ENCODE results near the gene NAA10.

The NAA10 gene

GRCh38 chrX:153947009-153947769 is 12.4 kb upstream of the NAA10 start:
- peak; percentile 78 for DNase-seq

DNA sequence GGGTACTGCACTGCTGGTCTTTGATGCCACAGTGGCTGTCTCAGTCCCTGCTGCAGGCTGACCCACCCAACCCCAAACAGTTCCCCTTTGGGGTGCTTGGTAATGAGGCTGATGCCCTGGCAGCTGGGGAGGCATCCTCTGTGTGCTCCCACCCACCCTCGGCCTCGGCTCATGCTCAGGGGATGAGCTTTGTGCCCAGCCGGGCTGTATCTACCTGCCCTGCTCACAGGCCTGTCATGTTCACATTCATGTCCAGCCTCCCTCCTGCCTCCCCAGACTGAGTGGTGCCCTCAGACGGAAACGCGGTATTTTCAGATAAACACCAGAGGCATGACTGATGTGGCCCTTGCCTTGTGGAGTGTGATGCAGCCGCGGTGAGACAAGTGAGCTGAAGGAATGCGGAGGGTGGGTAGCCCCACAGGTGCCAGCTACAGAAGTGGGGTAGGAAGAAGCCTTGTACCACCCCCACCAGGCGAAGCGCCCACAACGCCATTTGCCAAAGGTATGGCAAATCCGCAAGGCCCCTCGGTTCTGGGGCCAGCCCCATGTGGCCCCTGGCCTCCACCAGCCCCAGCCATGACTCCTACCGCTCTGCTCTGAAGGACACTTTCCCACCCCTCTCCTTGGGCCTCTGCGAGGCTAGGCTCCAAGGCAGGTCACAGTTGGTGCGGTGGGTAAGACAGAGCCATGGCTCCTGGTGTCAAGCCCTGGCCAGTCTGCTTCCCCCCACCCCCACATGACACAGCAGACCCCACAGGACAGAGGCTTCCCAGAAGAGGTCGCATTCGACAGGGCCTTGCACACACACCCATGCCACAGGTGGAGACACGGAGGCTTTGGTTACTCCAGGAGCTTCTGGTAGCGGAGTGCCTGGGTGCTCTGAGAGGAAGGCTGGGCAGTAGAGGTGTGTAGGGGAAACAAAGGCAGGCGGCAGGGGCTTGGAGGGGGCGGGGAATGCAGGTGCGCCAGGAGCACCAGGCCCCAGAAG is 11.4 kb upstream of the NAA10 start:
- no peak for DNase-seq

DNA sequence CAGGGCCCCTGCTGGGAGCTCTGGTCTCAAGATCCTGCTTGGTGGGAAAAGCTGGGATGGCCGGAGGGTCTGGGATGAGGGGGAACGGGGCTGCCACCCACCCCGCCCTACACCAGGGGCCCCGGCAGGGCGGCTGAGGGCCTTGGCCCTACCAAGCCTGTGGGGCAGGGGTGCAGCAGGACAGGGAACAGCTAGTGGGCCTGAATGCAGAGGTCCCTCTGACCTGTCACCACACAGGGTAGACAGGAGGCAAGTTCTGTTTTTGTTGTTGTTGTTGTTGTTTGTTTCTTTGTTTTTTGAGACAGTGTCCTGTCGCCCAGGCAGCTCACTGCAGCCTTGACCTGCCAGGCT is 9.9 kb upstream of the NAA10 start:
- DNase-seq: no peak

DNA sequence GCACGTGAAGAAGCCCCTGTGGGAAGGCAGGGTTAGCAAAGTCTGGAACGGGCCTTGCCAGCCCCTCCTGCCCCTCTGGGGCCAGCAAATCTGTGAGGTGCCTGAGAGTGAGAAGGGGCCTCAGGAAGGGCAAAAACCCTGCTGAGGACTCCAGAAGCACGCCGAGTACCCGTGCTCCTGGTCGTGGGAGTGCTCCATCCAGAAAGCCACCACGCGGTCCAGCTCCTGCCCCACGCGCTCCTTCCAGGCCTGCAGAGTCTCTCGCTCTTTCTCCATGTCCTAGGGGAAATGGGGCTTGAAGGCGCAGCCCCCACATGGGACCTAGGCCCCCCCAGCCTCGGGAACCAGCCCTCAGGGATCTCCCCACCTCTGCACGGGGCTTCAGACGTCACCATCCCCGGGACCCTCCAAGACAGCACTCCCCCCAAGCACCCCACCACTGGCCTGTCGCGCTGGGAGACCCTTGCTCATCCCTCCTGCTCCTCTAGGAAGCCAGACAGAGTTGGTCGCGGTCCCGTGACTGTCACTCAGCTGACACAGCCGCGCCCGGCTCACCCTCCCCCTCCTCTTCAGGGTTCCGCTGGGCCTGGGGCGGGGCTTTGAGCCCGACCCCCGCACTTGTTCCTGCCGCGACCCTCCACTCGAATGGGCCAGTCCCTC is 9.4 kb upstream of the NAA10 start, which contains the start of gene RENBP:
Gene RENBP (minus strand): TSS at position 504 of the 660 bp plus-strand sequence. CDS start 33 bp downstream, at position 471.
- DNase-seq: peak; percentile 44

GRCh38 chrX:153941336-153942252 is 6.8 kb upstream of the NAA10 start:
- no peak for DNase-seq

- no peak for DNase-seq
These were observed 4.7 kb upstream of the NAA10 start for GRCh38 chrX:153939573-153939972.

- DNase-seq: no peak
These were observed 3.5 kb upstream of the NAA10 start for GRCh38 chrX:153938226-153938786.

GRCh38 chrX:153937056-153937455 is 2.2 kb upstream of the NAA10 start:
- no peak for DNase-seq

DNA sequence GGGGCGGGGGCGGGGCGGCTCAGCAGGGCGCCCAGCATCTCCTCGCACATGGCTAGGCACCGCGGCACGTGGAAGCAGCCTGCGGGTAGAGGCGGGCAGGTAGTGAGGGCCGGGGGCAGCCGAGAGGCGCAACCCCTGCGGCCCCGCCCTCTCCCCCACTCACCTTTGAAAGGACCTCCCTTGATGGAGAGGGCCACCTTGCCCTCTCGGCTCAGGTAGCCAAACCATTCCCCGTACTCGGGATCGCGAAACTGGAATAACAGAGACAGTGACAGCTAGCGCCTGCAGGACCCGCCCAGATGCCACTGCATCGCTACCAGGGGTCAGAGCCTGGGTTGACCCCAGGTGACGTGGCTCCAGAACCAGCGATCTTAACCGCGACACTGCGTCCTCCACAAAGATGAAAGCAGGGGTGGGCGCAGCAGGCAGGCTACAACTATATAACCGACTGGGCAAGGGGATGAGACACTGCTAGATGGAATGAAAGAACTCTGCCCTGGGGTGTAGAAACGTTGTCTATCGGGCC is 552 bp upstream of the NAA10 start:
- DNase-seq: no peak

DNA sequence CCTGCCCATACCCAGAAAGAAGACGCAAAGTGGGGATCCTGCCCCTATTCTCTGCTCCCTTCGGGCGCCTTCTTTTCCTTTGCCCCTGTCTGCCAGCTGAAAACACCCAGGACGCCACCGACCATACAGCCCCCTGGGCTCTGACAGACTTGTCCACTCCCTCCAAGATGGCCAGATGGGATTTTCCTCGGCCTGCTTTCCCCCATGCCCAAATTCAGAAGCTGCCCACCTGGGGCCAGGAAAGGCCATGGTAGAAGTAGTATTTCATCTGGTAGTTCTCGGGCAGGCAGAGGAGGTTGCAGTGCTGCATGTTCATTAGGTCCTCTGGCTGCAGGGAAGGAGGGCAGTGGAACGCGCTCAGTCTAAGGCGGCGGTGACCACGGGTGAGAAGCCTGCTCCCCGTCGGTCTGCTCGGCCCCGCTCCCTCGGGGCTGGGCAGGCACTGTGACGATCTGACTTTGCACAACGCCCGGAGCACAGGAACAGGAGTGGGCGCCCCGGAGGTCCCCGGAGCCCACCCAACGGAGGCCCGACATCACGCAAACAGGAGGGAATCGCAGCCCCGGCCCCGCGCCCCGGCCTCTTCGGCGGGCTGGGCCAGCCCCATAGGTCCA is 582 bp downstream of the NAA10 start:
- DNase-seq: no peak

GRCh38 chrX:153933748-153934147 is 1.1 kb downstream of the NAA10 start:
- DNase-seq: no peak

DNA sequence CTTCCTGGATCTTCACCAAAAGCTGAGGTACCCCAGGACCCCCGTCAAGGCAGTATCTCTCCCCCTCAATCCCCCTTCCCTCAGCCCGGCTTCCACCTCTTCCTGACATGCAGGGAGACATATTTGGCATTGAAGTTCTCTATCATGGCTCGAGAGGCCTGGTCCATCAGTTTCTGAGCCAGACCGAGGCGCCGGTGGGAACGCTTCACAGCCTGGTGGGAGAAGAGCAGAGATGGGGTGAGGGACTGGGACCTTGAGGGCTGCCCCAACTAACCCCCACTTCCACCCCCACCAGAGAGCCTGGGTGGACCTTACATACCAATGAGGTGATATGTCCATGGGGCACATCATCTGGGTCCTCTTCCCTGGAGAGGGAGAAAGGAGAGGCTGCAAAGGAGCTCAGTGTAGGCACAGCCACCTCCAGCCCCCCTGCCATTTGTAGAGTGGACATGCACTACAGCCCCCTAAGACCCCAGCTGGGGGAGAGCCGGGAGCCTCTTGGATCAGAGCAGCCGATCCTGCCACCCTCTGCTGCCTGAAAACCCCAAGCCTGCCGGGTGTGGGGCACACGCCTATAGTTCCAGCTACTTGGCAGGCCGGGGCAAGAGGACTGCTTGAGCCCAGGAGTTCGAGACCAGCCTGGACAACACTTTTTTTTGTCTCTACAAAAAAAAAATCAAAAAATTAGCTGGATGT is 2.5 kb downstream of the NAA10 start:
- DNase-seq: no peak

GRCh38 chrX:153931748-153932147 is 3.1 kb downstream of the NAA10 start:
- no peak for DNase-seq

GRCh38 chrX:153931151-153931550 is 3.7 kb downstream of the NAA10 start:
- no peak for DNase-seq

- no peak for DNase-seq
These were observed 4.6 kb downstream of the NAA10 start for GRCh38 chrX:153930011-153930910.

- no peak for DNase-seq
These were observed 5.3 kb downstream of the NAA10 start for GRCh38 chrX:153929576-153929975.

GRCh38 chrX:153928846-153929245 is 6.0 kb downstream of the NAA10 start:
- DNase-seq: no peak

GRCh38 chrX:153927922-153928760 is 6.7 kb downstream of the NAA10 start:
- DNase-seq: peak; percentile 93

- no peak for DNase-seq
These were observed 7.2 kb downstream of the NAA10 start for GRCh38 chrX:153927672-153927921.

Data from activated CD8-positive, alpha-beta memory T cell treated with anti-CD3 and anti-CD28 coated beads, Interleukin-2, amount 50 U/mL, for 4 hours (primary cell).